ENCODE measurements around the gene OR10AD1.

Gene OR10AD1

DNA sequence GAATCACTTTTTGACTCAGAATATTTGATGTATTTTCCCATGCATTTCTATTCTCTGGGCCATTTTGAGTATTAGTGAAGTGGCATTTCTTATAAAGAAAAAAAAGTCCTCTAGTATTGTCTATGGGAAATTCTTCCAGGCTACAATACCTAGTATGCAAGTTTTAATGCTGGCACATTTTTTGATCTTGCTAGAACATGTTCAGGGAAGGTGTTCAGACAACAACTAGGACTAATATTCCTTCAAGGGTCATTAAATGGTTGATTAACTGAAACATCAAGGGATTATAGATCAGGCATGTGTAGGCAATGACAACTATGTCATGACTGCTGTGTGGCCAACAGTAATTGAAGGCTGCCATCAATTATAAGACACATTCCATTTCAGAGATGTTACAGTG, 12.0 kb downstream of the OR10AD1 start:
- no peak for DNase-seq (ENCODE audit: low spot score)

DNA sequence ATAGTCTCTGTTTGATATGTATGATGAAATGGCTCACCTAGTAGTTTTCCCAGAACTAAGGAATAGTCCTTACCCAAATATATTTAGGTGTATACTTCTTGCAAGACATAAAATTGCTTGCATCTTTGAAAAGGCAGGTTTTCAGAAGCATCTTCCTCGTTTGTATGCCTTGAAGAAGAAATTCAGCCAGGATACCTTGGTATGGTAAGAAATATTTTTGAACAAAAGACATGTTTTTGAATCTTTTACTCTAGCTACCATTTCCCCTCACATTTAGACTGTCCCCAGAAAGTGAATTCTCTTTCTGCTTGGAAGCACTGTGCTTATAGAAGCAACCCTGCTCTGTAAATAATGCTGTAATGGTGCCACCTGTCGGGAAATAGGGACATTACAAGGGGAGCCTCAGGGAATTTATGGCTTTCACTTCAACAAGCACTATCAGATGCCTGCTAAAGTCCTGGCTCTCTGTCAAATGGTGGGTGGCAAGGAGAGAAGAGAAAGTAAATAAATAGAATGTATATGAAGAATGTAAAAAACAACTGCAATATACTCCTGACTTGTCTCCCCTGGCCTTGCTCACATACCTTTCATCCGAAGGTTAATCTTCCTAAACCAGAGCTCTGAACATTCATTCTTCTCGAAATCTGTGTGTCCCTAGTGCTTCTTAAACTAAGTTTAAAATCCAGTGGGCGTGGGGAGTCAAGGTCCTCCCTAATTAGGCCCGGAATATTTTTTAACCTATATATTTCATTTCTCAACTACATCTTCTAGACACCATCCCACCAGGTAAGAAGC, 13.6 kb downstream of the OR10AD1 start:
- DNase-seq (ENCODE audit: low spot score), result peak; percentile 68

DNA sequence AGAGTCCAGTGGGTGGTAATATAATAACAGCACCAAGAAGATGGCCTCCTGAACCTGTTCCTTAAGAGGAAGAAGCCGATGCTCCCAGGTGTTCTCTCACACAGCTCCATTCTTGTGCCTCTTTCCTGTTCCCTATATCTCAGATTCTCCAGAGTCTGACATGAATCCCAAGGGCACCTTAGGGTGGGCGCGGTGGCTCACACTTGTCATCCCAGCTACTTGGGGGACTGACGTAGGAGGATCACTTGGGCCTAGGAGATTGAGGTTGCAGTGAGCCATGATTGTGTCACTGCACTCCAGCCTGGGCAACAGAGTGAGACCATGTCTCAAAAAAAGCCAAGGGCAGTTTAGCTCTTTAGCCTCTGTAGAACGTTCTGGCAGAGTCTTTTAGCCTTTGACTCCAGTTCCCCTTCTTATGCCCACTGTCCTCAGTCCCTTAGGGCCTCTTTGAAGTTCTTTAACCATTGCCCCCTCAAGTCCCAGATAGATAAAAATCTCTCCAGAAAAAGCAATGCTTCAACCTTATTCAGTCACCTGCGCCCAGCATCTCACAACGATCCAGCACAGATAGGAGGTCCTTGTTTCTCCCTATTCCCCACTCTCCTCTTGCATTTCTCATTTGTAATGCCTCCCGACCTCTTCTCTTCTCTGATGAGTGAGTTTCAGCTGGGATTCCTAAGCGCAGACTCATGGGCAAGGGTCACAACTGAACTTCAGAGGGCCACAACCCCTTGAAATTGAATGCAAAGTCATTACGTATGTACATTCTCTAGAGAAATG, 15.0 kb downstream of the OR10AD1 start:
- no peak for DNase-seq (ENCODE audit: low spot score)

DNA sequence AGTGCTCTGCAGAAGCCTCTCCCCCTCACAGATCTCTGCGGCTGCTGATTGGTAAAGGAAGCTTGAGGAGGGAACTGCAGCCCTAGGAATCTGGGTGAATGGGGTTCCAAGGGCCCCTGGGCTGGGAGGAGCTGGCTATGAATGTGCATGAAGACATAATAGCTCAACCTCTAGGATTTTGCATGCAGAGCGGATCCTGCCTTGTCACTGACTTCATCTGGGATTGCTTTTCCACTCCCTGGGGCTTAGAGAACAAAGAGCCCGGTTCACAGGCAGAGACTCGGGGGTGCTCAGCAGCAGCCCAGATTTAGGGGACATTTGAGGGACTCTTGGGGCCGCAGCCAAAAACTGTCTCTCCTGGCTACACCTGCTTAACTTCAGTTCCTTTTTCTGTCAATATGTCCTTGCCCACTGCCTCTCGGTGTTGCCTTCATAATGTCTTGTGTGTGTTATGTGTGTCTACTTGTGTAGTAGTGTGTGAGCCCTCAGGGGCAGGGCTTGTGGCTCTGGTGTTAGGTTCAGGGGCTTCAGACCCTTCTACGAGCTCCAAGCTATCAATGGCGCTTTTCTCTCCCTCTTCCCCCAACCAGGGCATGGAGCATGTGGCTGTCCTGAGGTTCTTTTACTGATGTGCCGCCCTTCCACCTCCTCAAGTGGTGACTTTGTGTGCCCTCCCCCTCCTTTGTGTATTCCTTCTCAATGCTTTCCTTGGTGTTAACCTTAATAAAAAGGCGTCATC, 17.7 kb downstream of the OR10AD1 start:
- DNase-seq (ENCODE audit: low spot score), result no peak

DNA sequence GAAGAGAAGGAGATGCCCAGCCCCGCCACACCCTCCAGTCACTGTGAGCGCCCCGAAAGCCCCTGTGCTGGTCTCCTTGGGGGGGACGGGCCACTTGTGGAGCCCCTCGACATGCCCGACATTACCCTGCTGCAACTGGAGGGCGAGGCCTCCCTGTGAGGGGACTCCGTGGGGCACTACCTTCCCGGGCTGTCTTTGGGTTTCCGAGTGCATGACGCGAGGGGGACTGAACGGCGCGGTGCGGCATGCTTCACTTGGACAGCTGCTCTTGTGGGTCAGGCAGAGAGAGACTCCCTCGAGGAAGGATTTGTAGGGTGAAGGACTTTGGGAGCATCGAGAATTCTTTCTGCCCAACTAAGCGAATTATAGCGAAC, 18.6 kb downstream of the OR10AD1 start:
- no peak for DNase-seq (ENCODE audit: low spot score)

DNA sequence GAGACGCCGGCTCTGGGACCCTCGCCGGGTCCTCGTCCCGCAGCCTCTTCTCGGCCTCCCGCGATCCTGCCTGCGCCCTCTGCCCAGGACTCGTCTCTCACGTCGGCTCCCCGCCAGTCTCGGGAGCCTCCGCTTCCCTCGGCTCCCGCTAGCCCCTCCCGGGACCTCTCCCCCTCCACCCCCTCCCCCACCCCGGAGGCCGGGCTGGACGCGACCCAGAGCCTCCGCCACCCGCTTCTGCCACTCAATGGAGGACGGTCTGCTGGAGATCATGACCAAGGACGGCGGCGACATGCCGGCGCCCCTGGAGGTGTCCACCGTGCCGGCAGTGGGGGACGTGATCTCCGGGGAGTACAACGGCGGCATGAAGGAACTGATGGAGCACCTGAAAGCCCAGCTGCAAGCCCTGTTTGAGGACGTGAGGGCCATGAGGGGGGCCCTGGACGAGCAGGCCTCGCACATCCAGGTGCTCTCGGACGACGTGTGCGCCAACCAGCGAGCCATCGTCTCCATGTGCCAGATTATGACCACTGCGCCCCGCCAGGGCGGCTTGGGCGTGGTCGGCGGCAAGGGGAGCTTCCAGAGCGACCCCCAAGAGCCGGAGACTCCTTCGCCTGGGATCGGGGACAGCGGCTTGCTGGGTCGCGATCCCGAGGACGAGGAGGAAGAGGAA, 19.1 kb downstream of the OR10AD1 start:
- no peak for DNase-seq (ENCODE audit: low spot score)

DNA sequence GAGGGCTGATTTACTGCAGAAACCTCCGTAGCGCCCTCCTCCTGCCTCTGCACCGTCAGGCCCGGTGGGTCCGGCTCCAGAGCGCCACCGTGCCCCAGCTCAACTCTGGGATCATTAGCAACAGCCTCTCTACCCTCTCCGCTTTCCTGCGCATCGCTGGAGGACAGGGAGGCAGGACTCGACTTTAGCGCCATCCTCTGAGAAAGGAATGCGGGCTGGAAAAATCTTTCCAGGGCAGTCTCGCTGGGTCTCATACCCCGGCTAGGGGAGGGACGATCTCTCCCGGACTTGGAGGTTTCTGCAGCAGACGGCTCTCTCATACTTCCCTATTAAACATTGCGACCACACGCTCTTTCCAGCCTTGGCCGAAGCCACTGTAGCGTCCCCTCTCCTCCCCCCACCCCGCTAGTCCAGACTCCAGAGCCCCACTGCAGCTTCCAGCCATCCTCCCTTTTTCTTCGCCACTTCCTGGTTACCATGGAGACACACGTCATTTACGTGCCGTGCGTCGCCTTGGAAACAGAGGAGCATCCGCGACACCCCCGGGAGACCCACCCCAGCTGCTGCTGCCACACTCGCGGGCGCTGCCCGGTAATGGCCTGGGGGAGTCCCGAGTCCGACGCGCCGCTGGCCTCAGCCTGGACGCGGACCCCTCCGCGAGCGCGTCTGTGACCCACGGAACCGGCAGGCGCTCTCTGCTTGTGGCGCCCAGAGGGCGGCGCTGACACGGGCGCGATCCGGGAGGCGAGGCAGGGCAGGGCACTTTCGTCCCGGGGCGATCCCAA, 19.8 kb downstream of the OR10AD1 start, which contains the start of gene CCDC184:
Gene CCDC184 (plus strand): TSS at position 554 of the 785 bp plus-strand sequence. CDS start 479 bp downstream, outside the sequence.
- DNase-seq (ENCODE audit: low spot score), result peak; percentile 86

DNA sequence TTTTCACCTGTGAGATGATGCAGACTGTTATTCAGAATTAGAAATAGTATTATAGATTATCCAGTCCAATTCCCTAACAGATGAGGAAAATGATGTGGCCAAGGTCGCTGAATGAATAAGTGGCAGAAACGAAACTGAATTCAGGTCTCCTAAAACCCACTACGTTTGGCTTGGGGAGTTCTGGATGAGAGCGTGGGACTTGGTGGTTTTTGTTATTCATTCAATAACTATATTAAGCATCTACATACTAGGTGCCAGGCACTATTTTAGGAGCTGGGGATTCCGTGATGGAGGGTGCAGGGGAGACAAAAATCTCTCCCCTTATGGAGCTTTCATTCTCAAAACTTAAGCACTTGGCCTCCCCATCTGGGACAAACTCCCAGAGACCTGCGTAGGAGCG, 20.5 kb downstream of the OR10AD1 start:
- no peak for DNase-seq (ENCODE audit: low spot score)

DNA sequence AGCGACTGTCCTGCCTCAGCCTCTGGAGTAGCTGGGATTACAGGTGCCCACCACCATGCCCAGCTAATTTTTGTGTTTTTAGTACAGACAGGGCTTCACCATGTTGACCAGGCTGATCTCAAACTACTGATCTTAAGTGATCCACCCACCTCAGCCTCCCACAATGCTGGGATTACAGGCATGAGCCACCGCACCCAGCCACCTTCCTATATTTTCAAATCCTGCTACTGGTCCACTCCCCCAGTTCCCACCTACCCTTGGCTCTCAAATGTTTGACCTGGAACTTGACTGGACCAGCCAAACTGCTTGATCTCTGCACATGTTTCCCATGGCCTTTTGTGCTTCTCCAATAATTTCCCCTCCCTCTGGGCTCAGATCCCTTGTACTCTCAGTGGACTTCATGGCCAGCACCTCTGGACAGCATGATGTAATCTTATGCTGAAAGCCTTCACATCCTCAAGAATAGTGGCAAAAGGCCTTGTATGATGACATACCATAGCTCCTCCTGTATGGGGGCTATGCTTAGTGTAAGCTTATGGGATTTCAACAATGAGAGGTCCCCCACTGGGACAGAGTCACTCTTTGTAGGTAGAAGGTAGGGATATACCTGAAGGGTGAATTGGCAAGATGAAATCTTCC, 22.1 kb downstream of the OR10AD1 start:
- no peak for DNase-seq (ENCODE audit: low spot score)

DNA sequence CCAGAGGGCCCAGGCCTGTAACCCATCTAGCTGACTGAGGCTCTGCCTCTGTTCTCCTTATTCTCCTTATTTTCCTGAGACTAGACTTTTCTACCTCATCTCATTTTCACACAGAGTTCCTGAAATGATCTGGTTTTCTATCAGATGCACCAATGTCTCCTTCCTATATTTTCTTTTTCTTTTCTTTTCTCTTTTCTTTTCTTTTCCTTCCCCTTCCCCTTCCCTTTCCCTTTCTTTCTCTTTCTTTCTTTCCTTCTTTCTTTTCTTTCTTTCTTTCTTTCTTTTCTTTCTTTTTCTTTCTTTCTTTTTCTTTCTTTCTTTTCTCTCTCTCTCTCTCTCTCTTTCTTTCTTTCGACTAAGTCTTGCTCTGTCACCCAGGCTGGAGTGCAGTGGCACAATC, 22.7 kb downstream of the OR10AD1 start:
- no peak for DNase-seq (ENCODE audit: low spot score)

DNA sequence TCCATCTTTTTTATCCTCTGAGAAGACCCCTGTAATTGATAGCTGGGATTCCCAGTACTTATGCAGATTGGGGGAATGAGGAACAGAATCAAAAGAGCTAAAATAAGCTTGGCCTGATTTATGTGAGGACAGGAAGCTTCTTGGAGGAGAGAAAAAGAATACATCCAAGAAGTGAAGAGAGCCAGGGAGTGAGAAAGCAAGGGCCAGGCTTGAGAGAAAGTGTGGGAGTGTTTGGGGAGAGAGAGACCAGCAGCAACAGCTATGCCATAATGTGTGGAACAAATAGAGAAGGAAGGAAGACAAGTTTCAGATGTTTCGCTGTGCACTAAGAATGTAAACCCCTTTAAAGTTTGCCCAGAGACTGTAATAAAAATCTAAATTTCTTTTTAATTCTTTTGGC, 23.6 kb downstream of the OR10AD1 start:
- no peak for DNase-seq (ENCODE audit: low spot score)

DNA sequence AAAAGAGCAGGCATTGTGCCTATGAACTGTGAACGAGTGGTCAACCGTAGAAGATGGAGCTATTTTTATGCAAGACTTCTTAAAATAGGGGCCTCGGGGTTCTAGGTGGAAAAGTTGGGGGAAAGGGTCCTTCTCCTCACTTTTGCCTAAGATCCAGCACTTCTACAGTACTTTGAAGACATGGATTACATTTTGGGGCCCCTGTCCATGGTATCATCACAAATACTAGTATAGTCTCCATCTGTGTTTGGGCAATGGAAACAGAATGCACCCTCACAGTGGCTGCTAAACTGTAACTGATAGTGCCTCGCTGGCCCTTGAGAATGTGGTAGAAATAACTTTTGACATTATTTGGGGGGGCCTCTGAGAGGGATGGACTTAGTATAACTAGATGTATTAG, 25.1 kb downstream of the OR10AD1 start:
- DNase-seq (ENCODE audit: low spot score), result no peak

DNA sequence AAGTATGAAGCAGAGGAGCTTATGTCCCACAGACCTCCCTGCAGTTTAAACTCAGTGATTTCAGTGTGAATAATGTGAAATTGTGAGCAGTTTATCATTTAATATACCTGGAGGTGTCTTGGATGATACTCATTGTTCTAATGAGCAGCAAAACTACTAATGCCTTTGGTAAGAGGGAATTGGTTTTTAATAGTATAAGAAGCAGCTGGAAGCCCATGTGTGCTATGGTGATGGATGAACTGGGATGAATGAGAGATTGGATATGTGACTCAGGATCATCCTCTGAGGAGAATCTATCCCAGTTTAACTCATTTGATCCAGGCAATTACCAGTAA, 26.7 kb downstream of the OR10AD1 start:
- DNase-seq (ENCODE audit: low spot score), result no peak

DNA sequence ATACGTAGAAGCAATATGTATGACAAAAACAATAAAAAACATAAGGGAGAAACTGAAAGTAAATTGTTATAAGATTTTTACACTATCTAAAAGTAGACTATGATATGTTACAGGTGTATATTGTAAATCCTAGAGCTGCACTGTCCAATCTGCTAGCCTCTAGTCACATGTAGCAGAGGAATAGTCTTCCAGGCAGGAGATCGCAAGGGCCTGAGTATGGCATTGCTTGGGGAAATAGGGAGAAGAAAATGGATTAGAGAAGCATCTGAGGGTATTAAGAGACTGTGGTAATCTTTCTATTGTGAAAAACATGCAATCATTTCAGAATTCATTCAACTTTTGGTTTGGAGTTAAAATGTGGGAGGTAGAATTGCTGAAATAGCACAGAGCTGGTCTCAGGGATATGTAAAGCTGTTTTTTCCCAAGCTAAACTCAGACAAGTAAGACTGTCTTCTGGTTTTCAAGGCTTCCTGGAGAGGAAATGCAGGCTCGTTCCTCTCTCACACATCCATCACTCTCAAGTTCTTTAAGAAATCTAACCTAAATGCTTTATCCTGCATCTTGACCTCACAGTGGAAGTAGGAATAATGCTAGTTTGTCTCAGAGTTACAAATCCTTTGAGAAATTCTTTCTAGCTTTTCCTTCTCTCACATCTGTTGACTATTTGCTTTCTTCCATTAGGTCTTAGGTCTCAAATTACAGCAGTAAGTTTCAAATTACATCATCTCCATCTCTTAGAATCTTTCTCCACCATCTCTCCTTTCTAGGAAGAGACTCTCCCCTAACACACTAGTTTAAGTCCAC, 27.3 kb downstream of the OR10AD1 start:
- no peak for DNase-seq (ENCODE audit: low spot score)

DNA sequence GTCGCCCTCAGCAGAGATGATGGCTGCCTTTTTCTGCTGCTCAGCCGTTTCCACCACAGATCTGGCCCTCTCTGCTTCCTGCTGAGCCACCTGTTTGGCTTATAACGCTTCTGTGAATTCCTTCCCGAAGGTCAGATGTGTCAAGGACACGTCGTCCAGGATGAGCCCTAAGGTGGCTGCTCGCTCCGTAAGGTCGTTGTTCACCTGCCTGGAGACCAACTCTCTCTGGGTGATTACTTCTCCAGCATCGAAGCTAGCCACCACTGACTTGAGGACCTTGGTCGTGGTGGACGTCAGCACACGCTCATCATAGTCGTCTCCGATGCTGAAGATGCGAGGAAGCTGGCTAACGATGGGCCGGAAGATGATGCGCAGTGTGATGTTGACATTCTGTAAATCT, 34.1 kb downstream of the OR10AD1 start:
- no peak for DNase-seq (ENCODE audit: low spot score)

DNA sequence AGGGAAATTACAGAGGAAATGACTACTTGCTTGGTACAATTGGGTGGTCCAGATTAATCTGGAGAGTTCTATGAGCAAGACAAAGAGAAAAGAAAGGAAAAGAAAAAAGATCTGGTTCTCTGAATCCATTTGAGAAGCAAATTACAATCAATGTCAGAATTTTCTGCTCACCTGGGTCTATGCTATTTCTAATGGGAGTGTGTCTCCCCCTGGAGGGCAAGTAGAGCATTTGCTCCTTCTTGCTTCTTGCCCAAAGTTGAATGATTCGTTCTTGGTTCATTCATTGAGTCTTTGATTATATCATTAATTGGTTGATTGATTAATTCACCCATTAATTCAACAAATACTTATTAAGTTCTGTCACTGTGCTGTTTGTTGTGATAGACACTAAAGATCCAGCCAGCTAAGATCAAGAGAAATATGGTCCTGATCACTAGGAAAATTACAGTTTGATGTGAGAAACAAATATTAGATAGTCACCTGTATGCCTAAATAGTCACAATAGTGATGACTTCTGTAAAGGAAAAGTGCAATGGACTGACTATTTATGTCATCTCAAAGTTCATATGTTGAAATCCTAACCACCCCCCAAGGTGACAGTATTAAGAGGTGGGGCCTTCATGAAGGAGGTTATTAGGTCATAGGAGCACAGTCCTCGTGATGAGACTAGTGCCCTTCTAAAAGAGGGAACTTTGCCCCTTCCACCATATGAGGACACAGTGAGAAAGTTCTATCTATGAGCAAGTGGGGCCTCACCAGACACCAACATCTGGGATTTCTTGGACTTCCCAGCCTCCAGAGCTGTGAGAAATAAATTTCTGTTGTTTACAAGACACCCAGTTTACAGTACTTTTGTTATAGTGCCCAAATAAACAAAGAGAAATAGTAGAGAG, 37.8 kb downstream of the OR10AD1 start:
- peak; percentile 50 for DNase-seq (ENCODE audit: low spot score)

DNA sequence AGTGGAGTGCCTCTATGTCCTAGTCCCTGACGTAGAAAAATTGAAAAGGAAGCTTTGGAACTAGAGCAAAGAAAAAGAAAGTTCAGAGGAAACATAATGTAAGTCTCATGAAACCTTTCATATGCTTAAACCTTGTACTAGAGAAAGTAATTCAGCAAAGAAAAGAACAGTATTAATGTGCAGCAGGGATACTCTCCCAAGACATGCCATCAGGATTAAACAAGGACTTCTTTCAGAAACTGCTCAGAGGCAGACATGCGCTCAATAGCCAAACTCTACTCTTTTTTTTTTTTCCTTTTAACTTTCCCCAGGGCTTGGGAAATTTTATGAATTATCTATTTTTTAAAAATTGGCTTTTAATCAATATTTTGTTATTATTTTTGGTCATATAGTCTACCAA, 38.6 kb downstream of the OR10AD1 start:
- DNase-seq (ENCODE audit: low spot score), result no peak

DNA sequence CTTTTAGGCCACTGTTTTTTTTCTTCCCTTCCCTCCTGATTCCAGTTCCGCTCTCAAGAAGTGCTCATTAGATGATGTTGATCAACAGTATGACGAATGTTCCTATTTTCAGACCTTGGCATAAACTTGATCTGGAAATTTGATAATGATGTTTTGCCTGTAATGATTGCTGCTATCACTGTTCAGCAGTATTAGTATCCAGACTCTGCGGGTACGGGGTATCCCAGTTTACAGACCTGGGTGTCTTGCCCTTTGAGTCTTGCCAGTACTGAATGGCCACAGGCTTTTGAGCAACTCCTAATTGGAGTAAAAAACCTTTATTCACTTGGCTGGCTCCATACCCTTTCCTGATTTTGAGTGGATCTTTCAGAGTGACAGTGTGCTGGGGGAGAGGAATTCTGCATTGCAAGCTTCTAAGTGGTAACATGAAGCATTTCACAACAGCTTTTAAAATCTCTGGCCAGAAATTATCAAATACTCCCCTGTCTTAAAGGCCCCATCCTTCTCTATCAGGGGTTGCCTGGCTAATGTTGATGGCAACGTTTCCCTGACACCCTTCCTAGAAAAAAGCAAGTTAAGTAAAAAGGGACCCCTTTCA, 39.8 kb downstream of the OR10AD1 start:
- no peak for DNase-seq (ENCODE audit: low spot score)

DNA sequence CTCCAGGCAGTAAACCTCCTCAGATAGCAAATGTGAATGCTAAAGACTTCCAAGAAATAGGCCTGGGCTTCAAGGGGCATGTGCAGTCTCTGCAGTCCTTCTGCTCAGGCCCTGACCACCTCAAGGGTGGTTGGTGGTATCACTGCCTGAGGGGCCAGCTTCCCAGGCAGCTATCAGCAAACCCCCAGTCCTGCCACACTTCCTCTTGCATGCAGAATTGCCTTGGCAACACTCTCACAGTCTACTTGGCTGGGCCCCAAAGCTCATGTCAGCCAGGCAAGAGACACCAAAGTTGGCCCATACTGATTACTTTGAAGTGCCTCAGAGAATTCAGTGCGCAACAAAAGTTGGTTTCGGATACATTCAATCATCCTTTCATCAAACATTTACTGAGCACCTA, 42.3 kb downstream of the OR10AD1 start:
- DNase-seq (ENCODE audit: low spot score), result no peak

Measured in AG08396 (cell line).